IPS DF 6.9 (cell line): Measurements from ENCODE around the gene ABCC4.

Source experiments
- DNase-seq: peaks from one replicate; pipeline ENCODE4 v3.0.0-alpha.2; 2013; ENCODE audit warnings: low read depth, low spot score
- H3K27ac ChIP-seq: one replicate; pipeline ENCODE4 v1.5.1; 2013; ENCODE audit warnings: low read length, control low read depth
- H3K27me3 ChIP-seq: 2 replicates; pipeline ENCODE4 v1.6.1; 2013; ENCODE audit warnings: mild to moderate bottlenecking, low read length; ENCODE audit not compliant: control insufficient read depth, insufficient read depth
- H3K36me3 ChIP-seq: 2 replicates; pipeline ENCODE4 v1.6.1; 2013; ENCODE audit warnings: low read length; ENCODE audit not compliant: control insufficient read depth, insufficient read depth
- H3K4me1 ChIP-seq: 2 replicates; pipeline ENCODE4 v1.6.1; 2013; ENCODE audit warnings: low read length; ENCODE audit not compliant: control insufficient read depth, insufficient read depth
- H3K4me3 ChIP-seq: 2 replicates; pipeline ENCODE4 v1.5.1; 2013; ENCODE audit warnings: mild to moderate bottlenecking, low read length
- H3K9me3 ChIP-seq: 2 replicates; pipeline ENCODE4 v1.6.1; 2013; ENCODE audit warnings: low read length, inconsistent platforms; ENCODE audit not compliant: control insufficient read depth, insufficient read depth
- WGBS: extraction: QIAGEN DNeasy Blood & Tissue Kit; methylation state at CpG from one replicate; pipeline ENCODE4 v1.1.7; 2013; ENCODE audit warnings: mixed read lengths, missing lambda C conversion rate; ENCODE audit not compliant: insufficient read length, insufficient coverage; 5-methylcytosine and 5-hydroxymethylcytosine counted together

The ABCC4 gene

DNA sequence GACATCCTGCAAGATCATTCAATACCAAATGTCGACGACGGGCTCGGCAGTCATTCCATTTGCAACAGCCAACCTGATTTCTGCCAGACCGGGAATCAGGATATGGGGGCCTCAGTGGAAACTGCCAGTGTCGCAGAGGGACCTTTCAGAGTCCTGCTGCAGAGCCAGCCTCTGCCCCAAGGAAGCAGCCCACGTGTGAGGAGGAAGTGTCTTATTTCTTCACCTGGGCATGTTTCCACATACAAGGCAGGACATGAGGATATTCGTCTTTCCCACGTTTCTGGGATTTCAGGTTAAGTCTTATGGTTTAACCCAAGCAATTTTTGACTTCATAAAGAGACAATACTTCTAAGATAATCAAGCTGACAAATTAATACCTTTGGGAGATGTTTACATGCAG lies 69.9 kb downstream of the ABCC4 start:
- Histone ChIP-seq H3K27ac (no peak overlapping the region), H3K4me3 (no peak overlapping the region), H3K36me3 (no peaks in the 10 kb centered on the region), H3K9me3 (no peaks in the 10 kb centered on the region), H3K4me1 (no peaks in the 10 kb centered on the region), H3K27me3 (no peaks in the 10 kb centered on the region)
- no peak for DNase-seq
- no CpG with 5 or more reads among the region's 9 CpGs for WGBS

DNA sequence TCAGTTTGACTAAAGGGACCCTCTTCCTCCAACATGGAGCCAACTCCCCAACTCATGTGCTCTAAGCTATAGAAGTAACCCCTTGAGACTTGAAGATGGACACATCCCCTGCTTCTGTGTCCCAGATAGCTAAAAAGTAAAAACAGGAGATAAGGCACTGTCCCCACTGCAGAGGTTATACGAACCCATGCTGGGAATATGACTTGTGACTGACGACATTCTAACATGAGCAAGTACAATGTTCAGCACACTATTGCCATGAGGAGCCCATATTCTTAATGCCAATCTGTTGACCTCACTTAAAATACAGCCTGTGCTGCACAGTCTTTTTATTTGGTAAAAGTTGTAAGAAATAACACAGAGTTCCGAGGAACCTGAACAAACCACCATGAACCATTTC lies 71.4 kb downstream of the ABCC4 start:
- WGBS, result no CpG with 5 or more reads among the region's 3 CpGs
- Histone ChIP-seq H3K4me3 (no peak overlapping the region), H3K4me1 (no peaks in the 10 kb centered on the region), H3K36me3 (no peaks in the 10 kb centered on the region), H3K27me3 (no peaks in the 10 kb centered on the region), H3K27ac (no peak overlapping the region), H3K9me3 (no peaks in the 10 kb centered on the region)
- no peak for DNase-seq

DNA sequence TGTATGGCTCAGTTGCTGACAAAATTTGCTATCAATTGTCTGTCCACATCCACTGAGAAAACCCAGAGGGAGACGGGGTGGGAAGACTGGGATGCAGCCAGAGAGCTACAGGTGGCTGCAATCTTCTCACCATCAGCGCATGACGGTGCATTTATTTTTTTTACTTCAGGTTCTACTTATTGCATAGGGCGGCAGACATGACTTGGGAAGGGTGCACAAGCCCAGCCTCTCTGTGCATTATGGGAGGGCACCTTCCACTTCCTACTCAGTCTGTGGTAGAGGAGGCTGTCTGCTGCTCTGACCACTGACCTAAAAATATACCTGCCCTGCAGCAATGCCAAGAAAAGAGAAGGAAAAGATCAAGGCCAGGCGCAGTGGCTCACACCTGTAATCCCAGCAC lies 73.1 kb downstream of the ABCC4 start:
- no CpG with 5 or more reads among the region's 5 CpGs for WGBS
- no peaks in the 10 kb centered on the region for H3K27me3 ChIP-seq
- no peaks in the 10 kb centered on the region for H3K36me3 ChIP-seq
- no peaks in the 10 kb centered on the region for H3K9me3 ChIP-seq
- no peak overlapping the region for H3K4me3 ChIP-seq
- H3K27ac ChIP-seq, result no peak overlapping the region
- DNase-seq, result no peak
- no peaks in the 10 kb centered on the region for H3K4me1 ChIP-seq

DNA sequence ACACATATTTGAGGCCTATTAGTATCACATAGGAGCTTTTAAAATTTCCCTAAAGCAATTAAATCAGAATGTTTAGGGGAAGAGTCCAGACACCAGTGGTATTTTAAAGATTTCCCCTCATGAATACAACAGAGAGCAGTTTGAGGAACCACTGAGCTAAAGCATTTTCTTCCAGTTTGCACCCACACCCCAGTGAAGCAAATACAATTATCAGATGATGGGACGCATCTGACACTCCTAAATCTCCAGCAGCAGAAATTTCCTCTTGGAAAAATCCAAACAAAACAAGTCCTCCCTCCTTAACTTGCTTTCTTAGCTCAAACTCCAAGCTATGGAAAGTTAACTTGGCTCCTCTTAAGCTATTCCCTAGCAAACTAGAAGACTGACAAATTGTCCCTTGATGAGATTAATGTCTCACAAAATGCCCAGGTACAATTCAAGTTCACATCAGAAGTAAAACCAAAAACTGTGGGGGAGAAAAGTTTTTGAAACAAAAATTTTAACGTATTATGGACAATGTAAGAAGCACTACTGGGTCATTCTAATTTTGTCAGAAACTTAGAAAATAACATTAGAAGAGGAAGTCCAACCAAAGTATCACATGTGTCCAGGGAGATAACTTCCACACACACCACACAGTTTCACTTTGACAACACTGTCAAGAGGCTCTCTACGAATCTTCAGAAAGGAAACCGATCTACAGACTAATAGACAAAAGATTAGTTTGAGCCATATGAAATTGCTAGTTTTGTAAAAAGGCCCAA lies 74.1 kb downstream of the ABCC4 start:
- Histone ChIP-seq H3K4me3 (no peak overlapping the region), H3K9me3 (no peaks in the 10 kb centered on the region), H3K27ac (no peak overlapping the region), H3K36me3 (no peaks in the 10 kb centered on the region), H3K4me1 (no peaks in the 10 kb centered on the region), H3K27me3 (no peaks in the 10 kb centered on the region)
- no CpG with 5 or more reads among the region's 4 CpGs for WGBS
- no peak for DNase-seq

DNA sequence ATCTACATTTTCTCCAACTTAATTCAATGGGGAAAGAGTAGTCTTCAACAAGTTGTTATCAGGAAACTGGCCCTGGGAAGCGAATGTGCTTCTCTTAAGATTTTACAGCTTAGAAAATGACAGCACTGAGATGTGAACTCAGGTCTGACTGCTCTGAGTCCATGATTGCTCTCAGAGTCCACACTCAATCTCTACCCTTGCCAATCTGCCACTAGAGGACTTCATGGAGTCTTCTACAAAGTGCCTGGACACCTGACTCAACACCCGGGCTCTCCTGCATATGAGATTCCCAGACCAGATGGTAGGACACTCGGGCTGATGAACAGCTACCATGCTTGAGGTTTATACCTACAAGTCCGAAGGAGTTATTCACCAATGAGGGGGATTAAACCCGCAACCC lies 74.8 kb downstream of the ABCC4 start:
- no peaks in the 10 kb centered on the region for H3K36me3 ChIP-seq
- H3K4me1 ChIP-seq, result no peaks in the 10 kb centered on the region
- WGBS, result no CpG with 5 or more reads among the region's 5 CpGs
- H3K27ac ChIP-seq, result no peak overlapping the region
- no peaks in the 10 kb centered on the region for H3K27me3 ChIP-seq
- H3K9me3 ChIP-seq, result no peaks in the 10 kb centered on the region
- no peak for DNase-seq
- no peak overlapping the region for H3K4me3 ChIP-seq

DNA sequence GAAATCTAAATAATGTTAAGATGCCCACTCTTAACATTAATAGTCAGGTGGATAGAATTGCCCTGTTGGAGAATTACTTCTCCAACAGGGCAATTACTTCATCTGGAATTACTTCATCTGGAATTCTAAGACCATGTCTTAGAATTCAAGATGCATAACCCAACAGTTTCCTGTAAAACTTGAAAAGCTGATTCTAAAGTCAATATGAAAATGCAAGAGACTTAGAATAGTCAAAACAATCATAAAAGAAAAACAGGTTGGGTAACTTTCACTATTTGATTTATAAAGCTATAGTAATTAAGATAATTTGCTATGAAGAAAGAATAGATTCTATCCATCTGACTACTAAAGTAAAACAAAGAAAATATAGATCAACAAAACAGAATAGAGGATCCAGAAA lies 75.2 kb downstream of the ABCC4 start:
- no peak for DNase-seq
- no peaks in the 10 kb centered on the region for H3K27me3 ChIP-seq
- H3K4me3 ChIP-seq, result no peak overlapping the region
- H3K9me3 ChIP-seq, result no peaks in the 10 kb centered on the region
- no peak overlapping the region for H3K27ac ChIP-seq
- no peaks in the 10 kb centered on the region for H3K4me1 ChIP-seq
- H3K36me3 ChIP-seq, result no peaks in the 10 kb centered on the region

DNA sequence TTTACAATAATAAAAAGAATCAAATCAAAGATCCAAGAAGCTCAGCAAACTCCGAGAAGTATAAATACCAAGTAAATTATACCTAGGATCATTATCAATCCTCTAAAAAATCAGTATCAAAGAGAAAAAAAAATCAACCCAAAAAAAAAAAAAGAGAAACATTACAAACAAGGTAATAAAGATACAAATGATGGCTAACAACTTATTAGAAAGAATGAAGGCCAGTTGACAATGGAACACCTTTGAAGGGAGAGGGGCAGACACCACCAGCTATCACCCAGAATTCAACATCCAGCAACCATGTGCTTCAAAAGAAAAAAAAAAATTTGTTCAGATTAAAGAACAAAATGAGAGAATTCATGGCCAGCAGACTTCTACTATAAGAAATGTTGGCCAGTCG lies 77.2 kb downstream of the ABCC4 start:
- no peaks in the 10 kb centered on the region for H3K36me3 ChIP-seq
- H3K27me3 ChIP-seq, result no peaks in the 10 kb centered on the region
- no CpG with 5 or more reads among the region's 2 CpGs for WGBS
- H3K27ac ChIP-seq, result no peak overlapping the region
- no peak overlapping the region for H3K4me3 ChIP-seq
- no peaks in the 10 kb centered on the region for H3K4me1 ChIP-seq
- no peak for DNase-seq
- H3K9me3 ChIP-seq, result no peaks in the 10 kb centered on the region

DNA sequence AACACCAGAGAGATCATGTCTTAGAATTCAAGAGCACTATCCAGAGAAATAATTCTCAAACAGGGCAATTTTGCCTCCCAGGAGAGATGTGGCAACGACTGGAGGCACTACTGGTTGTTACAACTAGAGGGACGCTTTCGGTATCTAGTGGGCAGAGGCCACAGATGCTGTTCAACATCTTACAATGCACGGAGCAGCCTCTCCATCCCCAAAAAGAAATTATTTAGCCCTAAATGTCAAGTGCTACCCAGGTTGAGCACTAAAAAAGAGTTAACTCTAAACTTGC lies 78.6 kb downstream of the ABCC4 start:
- no CpG with 5 or more reads among the region's 4 CpGs for WGBS
- Histone ChIP-seq H3K4me1 (no peaks in the 10 kb centered on the region), H3K27me3 (no peaks in the 10 kb centered on the region), H3K36me3 (no peaks in the 10 kb centered on the region), H3K9me3 (no peaks in the 10 kb centered on the region), H3K27ac (no peak overlapping the region), H3K4me3 (no peak overlapping the region)
- no peak for DNase-seq

DNA sequence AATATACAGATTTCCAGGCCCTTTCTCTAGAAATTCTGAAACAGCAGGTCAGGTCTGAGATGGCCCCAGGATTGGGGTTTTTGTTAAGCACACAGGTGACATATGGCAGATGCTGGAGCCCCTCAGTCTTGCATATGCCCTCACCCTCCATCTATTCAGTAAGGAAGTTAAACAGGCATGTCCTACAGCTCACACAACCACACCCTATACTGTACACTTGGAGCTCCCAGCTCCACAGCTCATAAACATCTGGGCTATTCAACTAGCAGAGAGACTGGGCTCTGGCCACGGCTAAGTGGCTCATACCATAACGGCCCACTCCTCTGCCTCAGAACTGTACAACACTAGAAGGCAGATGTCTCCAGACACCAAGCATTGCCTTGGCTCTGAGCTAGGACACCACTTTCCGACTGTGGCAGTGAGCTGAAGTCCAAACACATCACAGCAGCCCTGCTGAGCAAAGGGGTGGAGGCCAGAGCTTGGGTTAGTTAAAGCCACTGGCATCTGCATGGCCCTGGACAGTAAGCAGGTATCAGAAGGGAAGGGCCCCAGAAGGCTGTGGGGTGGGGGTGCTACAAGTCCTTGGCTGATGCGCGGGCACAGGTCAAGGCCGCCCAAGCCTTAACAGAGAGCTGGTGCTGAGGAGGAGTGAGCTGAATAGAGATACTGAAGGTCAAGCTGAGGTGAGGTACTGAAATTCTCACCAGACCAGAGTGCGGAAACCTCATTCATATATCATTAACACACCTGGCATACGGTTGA lies 79.1 kb downstream of the ABCC4 start:
- no peak for DNase-seq
- no peaks in the 10 kb centered on the region for H3K36me3 ChIP-seq
- WGBS, result no CpG with 5 or more reads among the region's 8 CpGs
- no peak overlapping the region for H3K4me3 ChIP-seq
- no peak overlapping the region for H3K27ac ChIP-seq
- no peaks in the 10 kb centered on the region for H3K4me1 ChIP-seq
- no peaks in the 10 kb centered on the region for H3K27me3 ChIP-seq
- no peaks in the 10 kb centered on the region for H3K9me3 ChIP-seq

DNA sequence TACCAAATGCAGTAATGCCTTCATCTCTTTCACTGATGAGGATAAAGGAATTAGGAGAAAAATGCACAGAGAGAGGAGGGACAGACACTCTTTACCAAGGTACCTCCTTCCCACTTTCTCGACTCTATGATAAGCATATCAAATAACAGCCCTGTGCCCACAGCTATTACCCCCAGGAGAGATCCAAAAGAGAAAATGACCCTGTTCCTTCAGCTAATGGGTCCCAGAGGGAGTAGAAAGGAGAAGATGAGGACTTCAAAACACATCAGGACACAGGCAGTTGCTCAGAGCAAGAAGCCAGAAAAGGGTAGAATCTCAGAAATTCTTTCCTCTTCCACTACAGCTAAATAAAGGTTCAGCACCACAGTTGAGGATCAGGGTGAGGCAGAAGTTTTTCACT lies 80.6 kb downstream of the ABCC4 start:
- no peaks in the 10 kb centered on the region for H3K36me3 ChIP-seq
- H3K27me3 ChIP-seq, result no peaks in the 10 kb centered on the region
- no peak overlapping the region for H3K4me3 ChIP-seq
- WGBS, result no CpG with 5 or more reads among the region's 1 CpG
- no peak overlapping the region for H3K27ac ChIP-seq
- H3K4me1 ChIP-seq, result no peaks in the 10 kb centered on the region
- no peak for DNase-seq
- no peaks in the 10 kb centered on the region for H3K9me3 ChIP-seq
